ENCODE data around the gene RASGRP3.
A peak's percentile ranks its signal among the peaks of the same experiment; 100 is the strongest.

Gene RASGRP3

GRCh38 chr2:33583194-33583938, 106.9 kb downstream of the RASGRP3 start:
- peak; percentile 25 for DNase-seq

GRCh38 chr2:33586766-33587165, 110.3 kb downstream of the RASGRP3 start:
- no peak for DNase-seq

GRCh38 chr2:33588232-33588631, 111.8 kb downstream of the RASGRP3 start:
- no peak for DNase-seq

GRCh38 chr2:33589444-33589843, 113.0 kb downstream of the RASGRP3 start:
- no peak for DNase-seq

- no peak for DNase-seq
Observed at GRCh38 chr2:33595385-33595784, 118.9 kb downstream of the RASGRP3 start.

GRCh38 chr2:33597026-33597425, 120.6 kb downstream of the RASGRP3 start:
- DNase-seq, result no peak

GRCh38 chr2:33598561-33599174, 122.2 kb downstream of the RASGRP3 start:
- peak; percentile 71 for DNase-seq

GRCh38 chr2:33599175-33599942, 122.9 kb downstream of the RASGRP3 start, which contains the start of gene FAM98A:
TSS of gene FAM98A (minus strand) at chr2:33599299. CDS start at chr2:33599221, 78 bp downstream.
- DNase-seq, result peak; percentile 99

GRCh38 chr2:33599943-33600192, 123.4 kb downstream of the RASGRP3 start:
- DNase-seq, result no peak

- no peak for DNase-seq
Observed at GRCh38 chr2:33602201-33602830, 125.9 kb downstream of the RASGRP3 start.

GRCh38 chr2:33603416-33603815, 127.0 kb downstream of the RASGRP3 start:
- DNase-seq, result no peak

GRCh38 chr2:33605056-33605455, 128.6 kb downstream of the RASGRP3 start:
- DNase-seq, result no peak

- no peak for DNase-seq
Observed at GRCh38 chr2:33606100-33606499, 129.7 kb downstream of the RASGRP3 start.

- no peak for DNase-seq
Observed at GRCh38 chr2:33606622-33607021, 130.2 kb downstream of the RASGRP3 start.

- DNase-seq, result no peak
Observed at GRCh38 chr2:33607251-33607721, 130.8 kb downstream of the RASGRP3 start.

- no peak for DNase-seq
Observed at GRCh38 chr2:33607905-33608304, 131.5 kb downstream of the RASGRP3 start.

- DNase-seq, result no peak
Observed at GRCh38 chr2:33614190-33614589, 137.7 kb downstream of the RASGRP3 start.

Data from activated CD4-positive, alpha-beta T cell treated with anti-CD3 and anti-CD28 coated beads, Interleukin-2, amount 50 U/mL, for 16 hours (primary cell).